CD8-positive, alpha-beta memory T cell (primary cell): Measurements from ENCODE around the gene APBA2. TPM values are rescaled to one million over a fixed set of nuclear protein-coding genes. Genes with fewer than 3 reads are reported as not detected.

Experiments
- CTCF ChIA-PET: fragments of 350-600 bp; sonication (Branson Sonifier 250); formaldehyde crosslinking; loops from one replicate; lab custom pipeline; 2021; ENCODE audit warnings: antibody characterized with exemption; lab: Charles Lee
- POLR2A ChIA-PET: fragments of 350-600 bp; sonication (Branson Sonifier 250); formaldehyde crosslinking; loops from one replicate; lab custom pipeline; 2021; ENCODE audit warnings: antibody characterized with exemption; lab: Charles Lee
- DNase-seq, 5 donors: peaks; one replicate each; pipeline versions ENCODE4 v3.0.0 to v3.0.0-alpha.2; 2020 to 2022; ENCODE audit warnings: mixed read lengths in 1 of 5
- H3K27ac ChIP-seq: one replicate; pipeline ENCODE4 v1.7.0; 2013; ENCODE audit warnings: low read depth, mild to moderate bottlenecking, low read length, moderate library complexity
- H3K27me3 ChIP-seq: 2 replicates; pipeline ENCODE4 v1.7.0; 2013; ENCODE audit warnings: low read length, mild to moderate bottlenecking; ENCODE audit not compliant: insufficient read depth, poor library complexity, severe bottlenecking
- H3K36me3 ChIP-seq: 2 replicates; pipeline ENCODE4 v1.7.0; 2013; ENCODE audit warnings: mild to moderate bottlenecking, low read length, moderate library complexity; ENCODE audit not compliant: insufficient read depth
- H3K4me1 ChIP-seq: 2 replicates; pipeline ENCODE4 v1.7.0; 2013; ENCODE audit warnings: mild to moderate bottlenecking, low read length, moderate library complexity; ENCODE audit not compliant: insufficient read depth
- H3K4me3 ChIP-seq: 2 replicates; pipeline ENCODE4 v1.7.0; 2013; ENCODE audit warnings: mild to moderate bottlenecking, low read length
- H3K9me3 ChIP-seq: 2 replicates; pipeline ENCODE4 v1.7.0; 2013; ENCODE audit warnings: mild to moderate bottlenecking, low read length
- H3K27ac Mint-ChIP-seq, 8 donors: one replicate each; pipeline ENCODE4 v1.8.0; 2020 to 2021; ENCODE audit warnings: mixed read lengths in 8 of 8, mild to moderate bottlenecking in 6 of 8, inconsistent platforms in 3 of 8, moderate library complexity in 3 of 8
- H3K27me3 Mint-ChIP-seq, 2 donors: one replicate each; pipeline ENCODE4 v1.8.0; 2020 to 2021; ENCODE audit warnings: mixed read lengths in 2 of 2, mild to moderate bottlenecking in 1 of 2, moderate library complexity in 1 of 2
- H3K36me3 Mint-ChIP-seq, 3 donors: one replicate each; pipeline ENCODE4 v1.8.0; 2020 to 2021; ENCODE audit warnings: mixed read lengths in 3 of 3, inconsistent platforms in 1 of 3, mild to moderate bottlenecking in 1 of 3
- H3K4me1 Mint-ChIP-seq, 3 donors: one replicate each; pipeline ENCODE4 v1.8.0; 2020 to 2021; ENCODE audit warnings: mixed read lengths in 3 of 3, inconsistent platforms in 1 of 3, mild to moderate bottlenecking in 1 of 3
- H3K4me3 Mint-ChIP-seq, 7 donors: one replicate each; pipeline ENCODE4 v1.8.0; 2020 to 2021; ENCODE audit warnings: mixed read lengths in 7 of 7, mild to moderate bottlenecking in 6 of 7, moderate library complexity in 4 of 7, inconsistent platforms in 2 of 7
- H3K9me3 Mint-ChIP-seq, 5 donors: one replicate each; pipeline ENCODE4 v1.8.0; 2020 to 2022; ENCODE audit warnings: mixed read lengths in 5 of 5, mild to moderate bottlenecking in 3 of 5, moderate library complexity in 2 of 5, inconsistent platforms in 1 of 5
- polyA plus RNA-seq: library from polyadenylated mRNA; unstranded; fragments of 300-500 nt; fragmentation: Illumina TruSeq; gene quantifications from one replicate; pipeline ENCODE4 v1.2.3, GENCODE V29; 2021
- total RNA-seq, 2 experiments: library from RNA; stranded (reverse); gene quantifications; one replicate each; pipeline ENCODE4 v1.2.3, GENCODE V29; 2021

Gene APBA2
- total and polyA plus RNA-seq, 3 experiments from 2014 or later = 15.7 to 38.8 (median 18.0) TPM

- Histone ChIP-seq H3K9me3 (no peaks in the 10 kb centered on the region), H3K4me3 (no peak overlapping the region), H3K36me3 (peaks cover 1% of the 10 kb centered on the region), H3K4me1 (no peaks in the 10 kb centered on the region), H3K27ac (no peak overlapping the region), H3K27me3 (no peaks in the 10 kb centered on the region)
- CTCF ChIA-PET = interaction anchor here (1.0 to 2.8 kb wide), 3 partner anchors 14 to 129 kb away, joined by 3 to 19 read pairs (median 4); no protein-coding TSS in a partner anchor
- Mint-ChIP-seq H3K4me3 (peak overlapping the region in 1 of 7 donors; percentile 11), H3K27ac (no peak overlapping the region), H3K9me3 (no peaks in the 10 kb centered on the region), H3K36me3 (peaks cover 0 to 79% (median 2%) of the 10 kb centered on the region in 3 donors), H3K27me3 (no peaks in the 10 kb centered on the region), H3K4me1 (peaks cover 7 to 9% (median 8%) of the 10 kb centered on the region in 3 donors)
- peak in 4 of 5 donors; percentile 24 to 55 (median 40) for DNase-seq
- POLR2A ChIA-PET = no interaction called here
Observed at GRCh38 chr15:29103824-29104565, 218.2 kb downstream of the APBA2 start.

- H3K4me3 Mint-ChIP-seq = no peak overlapping the region
- H3K36me3 Mint-ChIP-seq = peaks cover 0 to 80% (median 2%) of the 10 kb centered on the region in 3 donors
- no peaks in the 10 kb centered on the region for H3K9me3 ChIP-seq
- no peaks in the 10 kb centered on the region for H3K27me3 Mint-ChIP-seq
- no peaks in the 10 kb centered on the region for H3K4me1 ChIP-seq
- no peak for DNase-seq
- H3K27me3 ChIP-seq = no peaks in the 10 kb centered on the region
- POLR2A ChIA-PET = no interaction called here
- H3K36me3 ChIP-seq = no peaks in the 10 kb centered on the region
- H3K27ac ChIP-seq = no peak overlapping the region
- H3K4me1 Mint-ChIP-seq = peaks cover 7 to 9% (median 8%) of the 10 kb centered on the region in 3 donors
- H3K4me3 ChIP-seq = no peak overlapping the region
- no peaks in the 10 kb centered on the region for H3K9me3 Mint-ChIP-seq
- H3K27ac Mint-ChIP-seq = peak overlapping the region in 1 of 8 donors; percentile 61
- CTCF ChIA-PET = interaction anchor here (1.0 to 2.8 kb wide), 3 partner anchors 15 to 129 kb away, joined by 3 to 19 read pairs (median 4); no protein-coding TSS in a partner anchor
Observed at GRCh38 chr15:29104566-29104880, 218.7 kb downstream of the APBA2 start.

- Mint-ChIP-seq H3K36me3 (peaks cover 0 to 75% (median 2%) of the 10 kb centered on the region in 3 donors), H3K27me3 (no peaks in the 10 kb centered on the region), H3K9me3 (no peaks in the 10 kb centered on the region), H3K4me3 (no peak overlapping the region), H3K4me1 (peaks cover 7 to 9% (median 8%) of the 10 kb centered on the region in 3 donors), H3K27ac (no peak overlapping the region)
- H3K4me1 ChIP-seq = no peaks in the 10 kb centered on the region
- no peaks in the 10 kb centered on the region for H3K9me3 ChIP-seq
- ChIA-PET POLR2A (no interaction called here), CTCF (interaction anchor here (1.1 to 2.8 kb wide), 2 partner anchors 15 to 130 kb away, joined by 4 to 19 read pairs; no protein-coding TSS in a partner anchor)
- peak in 1 of 5 donors; percentile 30 for DNase-seq
- H3K27me3 ChIP-seq = no peaks in the 10 kb centered on the region
- no peak overlapping the region for H3K4me3 ChIP-seq
- H3K27ac ChIP-seq = no peak overlapping the region
- no peaks in the 10 kb centered on the region for H3K36me3 ChIP-seq
Observed at GRCh38 chr15:29105151-29105854, 219.5 kb downstream of the APBA2 start.

- Mint-ChIP-seq H3K4me1 (peaks cover 7 to 9% (median 8%) of the 10 kb centered on the region in 3 donors), H3K4me3 (no peak overlapping the region), H3K36me3 (peaks cover 0 to 72% (median 2%) of the 10 kb centered on the region in 3 donors), H3K9me3 (no peaks in the 10 kb centered on the region), H3K27ac (no peak overlapping the region), H3K27me3 (no peaks in the 10 kb centered on the region)
- Histone ChIP-seq H3K27me3 (no peaks in the 10 kb centered on the region), H3K4me3 (no peak overlapping the region), H3K4me1 (no peaks in the 10 kb centered on the region), H3K36me3 (no peaks in the 10 kb centered on the region), H3K9me3 (no peaks in the 10 kb centered on the region), H3K27ac (no peak overlapping the region)
- ChIA-PET POLR2A (no interaction called here), CTCF (no interaction called here)
- peak in 1 of 5 donors; percentile 38 for DNase-seq
Observed at GRCh38 chr15:29106116-29106515, 220.3 kb downstream of the APBA2 start.

- peaks cover 0 to 68% (median 2%) of the 10 kb centered on the region in 3 donors for H3K36me3 Mint-ChIP-seq
Observed at GRCh38 chr15:29106551-29107290, 220.9 kb downstream of the APBA2 start.

GRCh38 chr15:29107291-29107890 is 221.6 kb downstream of the APBA2 start:
- ChIA-PET POLR2A (no interaction called here), CTCF (no interaction called here)
- Mint-ChIP-seq H3K9me3 (no peaks in the 10 kb centered on the region), H3K4me3 (no peak overlapping the region), H3K27me3 (no peaks in the 10 kb centered on the region), H3K27ac (no peak overlapping the region), H3K36me3 (peaks cover 0 to 62% (median 2%) of the 10 kb centered on the region in 3 donors), H3K4me1 (peaks cover under 1 to 5% (median 3%) of the 10 kb centered on the region in 3 donors)
- Histone ChIP-seq H3K27me3 (no peaks in the 10 kb centered on the region), H3K9me3 (no peaks in the 10 kb centered on the region), H3K4me3 (no peak overlapping the region), H3K36me3 (no peaks in the 10 kb centered on the region), H3K4me1 (no peaks in the 10 kb centered on the region), H3K27ac (no peak overlapping the region)
- no peak for DNase-seq

More at GRCh38 chr15:29106551-29107290, 220.9 kb downstream of the APBA2 start:
- Histone ChIP-seq H3K27ac (no peak overlapping the region), H3K36me3 (no peaks in the 10 kb centered on the region), H3K9me3 (no peaks in the 10 kb centered on the region), H3K4me1 (no peaks in the 10 kb centered on the region), H3K27me3 (no peaks in the 10 kb centered on the region), H3K4me3 (no peak overlapping the region)
- no peaks in the 10 kb centered on the region for H3K9me3 Mint-ChIP-seq
- no peak for DNase-seq
- H3K4me1 Mint-ChIP-seq = peaks cover 7 to 8% (median 8%) of the 10 kb centered on the region in 3 donors
- ChIA-PET CTCF (no interaction called here), POLR2A (no interaction called here)
- H3K4me3 Mint-ChIP-seq = no peak overlapping the region
- H3K27ac Mint-ChIP-seq = no peak overlapping the region
- no peaks in the 10 kb centered on the region for H3K27me3 Mint-ChIP-seq

- no peaks in the 10 kb centered on the region for H3K4me1 ChIP-seq
- no peak overlapping the region for H3K4me3 ChIP-seq
- ChIA-PET POLR2A (no interaction called here), CTCF (no interaction called here)
- Mint-ChIP-seq H3K9me3 (no peaks in the 10 kb centered on the region), H3K27ac (peak overlapping the region in 1 of 8 donors; percentile 24), H3K4me1 (peaks cover 3 to 5% (median 3%) of the 10 kb centered on the region in 3 donors), H3K27me3 (peaks cover 0 to 2% of the 10 kb centered on the region in 2 donors), H3K4me3 (no peak overlapping the region), H3K36me3 (peaks cover 0 to 58% (median 2%) of the 10 kb centered on the region in 3 donors)
- no peaks in the 10 kb centered on the region for H3K36me3 ChIP-seq
- no peaks in the 10 kb centered on the region for H3K27me3 ChIP-seq
- H3K9me3 ChIP-seq = no peaks in the 10 kb centered on the region
- H3K27ac ChIP-seq = no peak overlapping the region
- DNase-seq = no peak
Observed at GRCh38 chr15:29107971-29108645, 222.3 kb downstream of the APBA2 start.
